ENCODE measurements around the gene AP5S1. TPM values are rescaled to one million over a fixed set of nuclear protein-coding genes. Genes with fewer than 3 reads are reported as not detected.

AP5S1 gene
- total RNA-seq, 2 experiments from 2014 or later: 6.0 TPM

- Mint-ChIP-seq H3K36me3 (ENCODE audit: low read depth) (peaks cover 60% of the 10 kb centered on the region), H3K27ac (no peak overlapping the region), H3K4me3 (no peak overlapping the region)
These were observed 46.1 kb downstream of the AP5S1 start for GRCh38 chr20:3866464-3866863.

GRCh38 chr20:3867802-3868201, 47.5 kb downstream of the AP5S1 start:
- TF ChIP-seq CTCF (IDR thresholded peaks at IDR 0.05): no peak
- Mint-ChIP-seq H3K4me1 (ENCODE audit: low read depth) (peaks cover 6% of the 10 kb centered on the region), H3K9me3 (no peaks in the 10 kb centered on the region), H3K36me3 (ENCODE audit: low read depth) (peaks cover 54% of the 10 kb centered on the region), H3K27me3 (no peaks in the 10 kb centered on the region), H3K27ac (peak overlapping the region; percentile 24), H3K4me3 (no peak overlapping the region)
- DNase-seq: no peak
- Histone ChIP-seq H3K27me3 (ENCODE audit: control insufficient read depth in 1 of 2, insufficient read depth in 2 of 2, low read length in 2 of 2) (no peaks in the 10 kb centered on the region), H3K9me3 (ENCODE audit: control insufficient read depth in 1 of 2, insufficient read depth in 1 of 2, low read length in 2 of 2) (no peaks in the 10 kb centered on the region), H3K4me3 (ENCODE audit: low read length) (no peak overlapping the region), H3K36me3 (ENCODE audit: insufficient read depth, low read length) (peaks cover 49% of the 10 kb centered on the region), H3K27ac (ENCODE audit: low read depth in 1 of 2, low read length in 2 of 2) (no peak overlapping the region), H3K4me1 (ENCODE audit: insufficient read depth, low read length) (no peaks in the 10 kb centered on the region)
- ATAC-seq (ENCODE audit: poor library complexity): no peak
- CTCF ChIA-PET: interaction anchor here (1.6 kb wide), 1 partner anchor 13 kb away, joined by 6 read pairs; no protein-coding TSS in a partner anchor
- intact Hi-C loops (cut with DNase I, micrococcal nuclease): no loop called here
- POLR2A ChIA-PET: no interaction called here

More at GRCh38 chr20:3866464-3866863, 46.1 kb downstream of the AP5S1 start:
- no peaks in the 10 kb centered on the region for H3K27me3 ChIP-seq (ENCODE audit: control insufficient read depth in 1 of 2, insufficient read depth in 2 of 2, low read length in 2 of 2)
- intact Hi-C loops (cut with DNase I, micrococcal nuclease): no loop called here
- POLR2A ChIA-PET: no interaction called here
- TF ChIP-seq CTCF (IDR thresholded peaks at IDR 0.05): no peak
- no peaks in the 10 kb centered on the region for H3K4me1 ChIP-seq (ENCODE audit: insufficient read depth, low read length)
- Mint-ChIP-seq H3K27me3 (no peaks in the 10 kb centered on the region), H3K4me1 (ENCODE audit: low read depth) (peaks cover 4% of the 10 kb centered on the region), H3K9me3 (no peaks in the 10 kb centered on the region)
- peaks cover 0 to 5% of the 10 kb centered on the region in 2 experiments for H3K9me3 ChIP-seq (ENCODE audit: control insufficient read depth in 1 of 2, insufficient read depth in 1 of 2, low read length in 2 of 2)
- H3K36me3 ChIP-seq (ENCODE audit: insufficient read depth, low read length): peaks cover 59% of the 10 kb centered on the region
- H3K27ac ChIP-seq (ENCODE audit: low read depth in 1 of 2, low read length in 2 of 2): no peak overlapping the region
- DNase-seq (no peak), ATAC-seq (ENCODE audit: poor library complexity) (no peak)
- CTCF ChIA-PET: interaction anchor here (0.8 to 1.2 kb wide), 2 partner anchors 11 to 32 kb away, joined by 3 read pairs; no protein-coding TSS in a partner anchor
- H3K4me3 ChIP-seq (ENCODE audit: low read length): no peak overlapping the region

GRCh38 chr20:3869839-3870634, 49.7 kb downstream of the AP5S1 start:
- intact Hi-C loops (cut with DNase I, micrococcal nuclease): no loop called here
- Mint-ChIP-seq H3K9me3 (no peaks in the 10 kb centered on the region), H3K4me3 (no peak overlapping the region), H3K27me3 (no peaks in the 10 kb centered on the region), H3K27ac (no peak overlapping the region), H3K4me1 (ENCODE audit: low read depth) (peaks cover 7% of the 10 kb centered on the region), H3K36me3 (ENCODE audit: low read depth) (peaks cover 50% of the 10 kb centered on the region)
- CTCF ChIA-PET: interaction anchor here (0.5 kb wide), 1 partner anchor 222 kb away, joined by 3 read pairs; no protein-coding TSS in a partner anchor
- H3K4me3 ChIP-seq (ENCODE audit: low read length): no peak overlapping the region
- no peak overlapping the region for H3K27ac ChIP-seq (ENCODE audit: low read depth in 1 of 2, low read length in 2 of 2)
- peaks cover 2% of the 10 kb centered on the region for H3K4me1 ChIP-seq (ENCODE audit: insufficient read depth, low read length)
- no peaks in the 10 kb centered on the region for H3K9me3 ChIP-seq (ENCODE audit: control insufficient read depth in 1 of 2, insufficient read depth in 1 of 2, low read length in 2 of 2)
- H3K36me3 ChIP-seq (ENCODE audit: insufficient read depth, low read length): peaks cover 38% of the 10 kb centered on the region
- POLR2A ChIA-PET: no interaction called here
- DNase-seq (no peak), ATAC-seq (ENCODE audit: poor library complexity) (no peak)
- H3K27me3 ChIP-seq (ENCODE audit: control insufficient read depth in 1 of 2, insufficient read depth in 2 of 2, low read length in 2 of 2): no peaks in the 10 kb centered on the region
- TF ChIP-seq CTCF (IDR thresholded peaks at IDR 0.05): no peak
